H1 (cell line): ENCODE results near the gene FOXN1. TPM values are rescaled to one million over a fixed set of nuclear protein-coding genes. Genes with fewer than 3 reads are reported as not detected.

ENCODE experiments used
- CTCF ChIA-PET: fragments of 300-600 bp; sonication (Branson Sonifier 250); formaldehyde crosslinking; loops from one replicate; lab custom pipeline; 2021; ENCODE audit not compliant: partially characterized antibody; lab: Charles Lee
- POLR2A ChIA-PET: fragments of 300-600 bp; sonication (Branson Sonifier 250); formaldehyde crosslinking; loops from one replicate; lab custom pipeline; 2021; ENCODE audit warnings: inconsistent platforms; ENCODE audit not compliant: partially characterized antibody; lab: Charles Lee
- DNase-seq, 2 experiments: peaks; one replicate each; pipeline versions ENCODE4 v3.0.0 to v3.0.0-alpha.2; 2010 to 2022; ENCODE audit warnings: low spot score in 2 of 2, low read depth in 1 of 2, mixed read lengths in 1 of 2
- FAIRE-seq: peaks from 2 replicates; lab custom pipeline; 2011; peaks lifted over from hg19 to GRCh38; lab: Jason Lieb, UNC
- H2AFZ ChIP-seq: 2 replicates; pipeline ENCODE4 v1.8.1; 2012; ENCODE audit warnings: low read length, inconsistent platforms
- H2AK5ac ChIP-seq: 2 replicates; pipeline ENCODE4 v1.6.1; 2013; ENCODE audit warnings: low read depth, low read length
- H2BK120ac ChIP-seq: replicated peaks from 2 replicates; pipeline ENCODE3; 2013; ENCODE audit warnings: low read depth, low read length, inconsistent platforms
- H2BK12ac ChIP-seq: 2 replicates; pipeline ENCODE4 v1.6.1; 2013; ENCODE audit warnings: low read depth, low read length
- H2BK15ac ChIP-seq: 2 replicates; pipeline ENCODE4 v1.6.1; 2013; ENCODE audit warnings: low read length
- H2BK20ac ChIP-seq: 2 replicates; pipeline ENCODE4 v1.6.1; 2013; ENCODE audit warnings: low read length
- H2BK5ac ChIP-seq: 2 replicates; pipeline ENCODE4 v1.6.1; 2013; ENCODE audit warnings: low read depth, low read length
- H3K14ac ChIP-seq: 2 replicates; pipeline ENCODE4 v1.6.1; 2013; ENCODE audit warnings: inconsistent platforms; ENCODE audit not compliant: insufficient read length
- H3K18ac ChIP-seq: 2 replicates; pipeline ENCODE4 v1.6.1; 2013; ENCODE audit warnings: low read length; ENCODE audit errors: extremely low read depth
- H3K23ac ChIP-seq: 2 replicates; pipeline ENCODE4 v1.6.1; 2013; ENCODE audit warnings: inconsistent platforms; ENCODE audit not compliant: insufficient read length
- H3K23me2 ChIP-seq: 2 replicates; pipeline ENCODE4 v1.6.1; 2013; ENCODE audit warnings: low read depth, low read length
- H3K27ac ChIP-seq: 2 replicates; pipeline ENCODE4 v1.6.1; 2011; ENCODE audit warnings: low read depth, low read length, inconsistent platforms
- H3K27me3 ChIP-seq, 4 experiments: replicated peaks in 1 of 4; 1 replicate in 1 of 4; 2 replicates in 3 of 4; pipeline versions ENCODE4 v1.6.1 to v1.8.1; 2011 to 2013; ENCODE audit warnings: low read length in 3 of 4, mild to moderate bottlenecking in 3 of 4, inconsistent platforms in 2 of 4, mixed read lengths in 2 of 4, moderate library complexity in 1 of 4; ENCODE audit not compliant: control insufficient read depth in 3 of 4, insufficient read depth in 3 of 4; ENCODE audit errors: extremely low read depth in 1 of 4
- H3K36me3 ChIP-seq, 4 experiments: 2 replicates each; pipeline versions ENCODE4 v1.6.1 to v1.8.1; 2011 to 2013; ENCODE audit warnings: mild to moderate bottlenecking in 4 of 4, low read length in 3 of 4, moderate library complexity in 2 of 4, control low read depth in 1 of 4, inconsistent platforms in 1 of 4; ENCODE audit not compliant: insufficient read depth in 4 of 4, control insufficient read depth in 2 of 4
- H3K4ac ChIP-seq: replicated peaks from 2 replicates; pipeline ENCODE3; 2013; ENCODE audit warnings: low read length, low read depth, mixed read lengths, inconsistent platforms; ENCODE audit not compliant: insufficient read length
- H3K4me1 ChIP-seq, 4 experiments: replicated peaks in 1 of 4; 1 replicate in 1 of 4; 2 replicates in 3 of 4; pipeline versions ENCODE4 v1.6.1 to v1.8.1; 2011 to 2013; ENCODE audit warnings: low read length in 3 of 4, inconsistent platforms in 2 of 4, mixed read lengths in 1 of 4; ENCODE audit not compliant: insufficient read depth in 4 of 4, control insufficient read depth in 3 of 4
- H3K4me2 ChIP-seq, 2 experiments: 2 replicates each; pipeline versions ENCODE4 v1.6.1 to v1.8.1; 2011 to 2013; ENCODE audit warnings: low read depth in 2 of 2, low read length in 2 of 2, control low read depth in 1 of 2, inconsistent platforms in 1 of 2, mild to moderate bottlenecking in 1 of 2; ENCODE audit not compliant: insufficient read depth in 1 of 2
- H3K4me3 ChIP-seq, 4 experiments: fragments of 200-600, 300-600 bp in 1 of 4; sonication (generic), shearing (Covaris generic), sonication (Bioruptor Twin) in 1 of 4; 2 replicates each; pipeline versions ENCODE4 v1.5.1 to v1.8.1; 2011 to 2016; ENCODE audit warnings: low read length in 4 of 4, low read depth in 3 of 4, control low read depth in 2 of 4, inconsistent platforms in 2 of 4, mild to moderate bottlenecking in 2 of 4, mixed read lengths in 1 of 4, moderate library complexity in 1 of 4; ENCODE audit not compliant: insufficient read depth in 2 of 4; ENCODE audit errors: extremely low read depth in 1 of 4
- H3K56ac ChIP-seq: replicated peaks from 2 replicates; pipeline ENCODE3; 2013; ENCODE audit warnings: low read depth, mild to moderate bottlenecking, mixed read lengths, low read length, inconsistent platforms; ENCODE audit not compliant: insufficient read length
- H3K79me1 ChIP-seq: 2 replicates; pipeline ENCODE4 v1.6.1; 2013; ENCODE audit warnings: low read depth, low read length, control low read depth
- H3K79me2 ChIP-seq, 2 experiments: 2 replicates each; pipeline versions ENCODE4 v1.6.1 to v1.8.1; 2012 to 2013; ENCODE audit warnings: low read length in 2 of 2, mild to moderate bottlenecking in 2 of 2, inconsistent platforms in 1 of 2; ENCODE audit not compliant: insufficient read depth in 2 of 2, control insufficient read depth in 1 of 2
- H3K9ac ChIP-seq, 4 experiments: replicated peaks in 1 of 4; 1 replicate in 1 of 4; 2 replicates in 3 of 4; pipeline versions ENCODE4 v1.6.1 to v1.8.1; 2011 to 2013; ENCODE audit warnings: low read depth in 3 of 4, low read length in 3 of 4, control low read depth in 2 of 4, mild to moderate bottlenecking in 2 of 4, moderate library complexity in 2 of 4, inconsistent platforms in 1 of 4; ENCODE audit errors: extremely low read depth in 1 of 4
- H3K9me3 ChIP-seq, 2 experiments: 2 replicates each; pipeline versions ENCODE4 v1.6.1 to v1.8.1; 2012 to 2013; ENCODE audit warnings: mild to moderate bottlenecking in 2 of 2, moderate library complexity in 2 of 2, control low read depth in 1 of 2, inconsistent platforms in 1 of 2, low read depth in 1 of 2, low read length in 1 of 2, mixed read lengths in 1 of 2; ENCODE audit not compliant: insufficient read depth in 2 of 2
- H4K20me1 ChIP-seq, 2 experiments: replicated peaks in 1 of 2; 2 replicates each; pipeline versions ENCODE3 to v1.8.1; 2011 to 2013; ENCODE audit warnings: inconsistent platforms in 2 of 2, low read length in 2 of 2, mild to moderate bottlenecking in 1 of 2; ENCODE audit not compliant: insufficient read depth in 2 of 2, control insufficient read depth in 1 of 2
- H4K5ac ChIP-seq: 2 replicates; pipeline ENCODE4 v1.6.1; 2013; ENCODE audit warnings: low read length, low read depth, mixed read lengths, inconsistent platforms; ENCODE audit not compliant: insufficient read length
- H4K8ac ChIP-seq: 2 replicates; pipeline ENCODE4 v1.8.0; 2013; ENCODE audit warnings: mild to moderate bottlenecking, moderate library complexity, low read length, inconsistent platforms; ENCODE audit not compliant: insufficient read depth; ENCODE audit errors: extremely low read depth
- H4K91ac ChIP-seq: replicated peaks from 2 replicates; pipeline ENCODE3; 2013; ENCODE audit warnings: low read length, mixed read lengths, inconsistent platforms; ENCODE audit not compliant: insufficient read length
- CREB1 ChIP-seq: IDR thresholded peaks from 2 replicates; pipeline ENCODE4 v1.6.1; 2012; ENCODE audit warnings: inconsistent platforms
- EGR1 ChIP-seq: IDR thresholded peaks from 2 replicates; pipeline ENCODE4 v1.6.1; 2011; ENCODE audit warnings: low read depth, low read length, borderline replicate concordance
- MAFK ChIP-seq: IDR thresholded peaks from 2 replicates; pipeline ENCODE4 v1.6.1; 2012; ENCODE audit warnings: low read depth, mild to moderate bottlenecking, improper control_type of control experiment, low read length
- SIX5 ChIP-seq: IDR thresholded peaks from 2 replicates; pipeline ENCODE4 v1.6.1; 2011; ENCODE audit warnings: mild to moderate bottlenecking, low read depth, low read length
- WGBS, 2 experiments: shearing (Covaris generic) in 1 of 2; methylation state at CpG; one replicate each; pipeline versions ENCODE4 v1.1.6 to v1.1.7; 2013 to 2015; ENCODE audit warnings: low lambda C conversion rate in 2 of 2, mixed read lengths in 2 of 2, inconsistent platforms in 1 of 2, low coverage in 1 of 2, missing lambda C conversion rate in 1 of 2; ENCODE audit not compliant: insufficient replicate concordance in 2 of 2, insufficient coverage in 1 of 2, insufficient read length in 1 of 2; ENCODE audit errors: extremely low coverage in 1 of 2, missing lambda C conversion rate in 1 of 2; 5-methylcytosine and 5-hydroxymethylcytosine counted together
- polyA plus RNA-seq, 7 experiments: library from polyadenylated mRNA; depleted of rRNA in 3 of 7; stranded (reverse) in 5 of 7; unstranded in 2 of 7; fragments of >200 nt in 5 of 7; fragments of 200-250 nt in 2 of 7; gene quantifications; 1 replicate in 5 of 7; 2 replicates in 1 of 7; 4 replicates in 1 of 7; pipeline versions ENCODE4 v1.2.1 to v1.2.3, GENCODE V29; 2011 to 2013; ENCODE audit warnings: missing spikeins in 2 of 7, mixed read lengths in 2 of 7
- total RNA-seq: library from RNA; stranded (reverse); fragmentation: NEBNext Ultra II Directional; extraction: Animal tissue kit (Norgen Biotek cat#: 25700); gene quantifications from 2 replicates; pipeline ENCODE4 v1.2.1, GENCODE V29; 2021

The FOXN1 gene
- total and polyA plus RNA-seq, 2 of the 8 experiments (the other 6 are each of a cell fraction or from before 2014, with no cell fraction given): not detected

DNA sequence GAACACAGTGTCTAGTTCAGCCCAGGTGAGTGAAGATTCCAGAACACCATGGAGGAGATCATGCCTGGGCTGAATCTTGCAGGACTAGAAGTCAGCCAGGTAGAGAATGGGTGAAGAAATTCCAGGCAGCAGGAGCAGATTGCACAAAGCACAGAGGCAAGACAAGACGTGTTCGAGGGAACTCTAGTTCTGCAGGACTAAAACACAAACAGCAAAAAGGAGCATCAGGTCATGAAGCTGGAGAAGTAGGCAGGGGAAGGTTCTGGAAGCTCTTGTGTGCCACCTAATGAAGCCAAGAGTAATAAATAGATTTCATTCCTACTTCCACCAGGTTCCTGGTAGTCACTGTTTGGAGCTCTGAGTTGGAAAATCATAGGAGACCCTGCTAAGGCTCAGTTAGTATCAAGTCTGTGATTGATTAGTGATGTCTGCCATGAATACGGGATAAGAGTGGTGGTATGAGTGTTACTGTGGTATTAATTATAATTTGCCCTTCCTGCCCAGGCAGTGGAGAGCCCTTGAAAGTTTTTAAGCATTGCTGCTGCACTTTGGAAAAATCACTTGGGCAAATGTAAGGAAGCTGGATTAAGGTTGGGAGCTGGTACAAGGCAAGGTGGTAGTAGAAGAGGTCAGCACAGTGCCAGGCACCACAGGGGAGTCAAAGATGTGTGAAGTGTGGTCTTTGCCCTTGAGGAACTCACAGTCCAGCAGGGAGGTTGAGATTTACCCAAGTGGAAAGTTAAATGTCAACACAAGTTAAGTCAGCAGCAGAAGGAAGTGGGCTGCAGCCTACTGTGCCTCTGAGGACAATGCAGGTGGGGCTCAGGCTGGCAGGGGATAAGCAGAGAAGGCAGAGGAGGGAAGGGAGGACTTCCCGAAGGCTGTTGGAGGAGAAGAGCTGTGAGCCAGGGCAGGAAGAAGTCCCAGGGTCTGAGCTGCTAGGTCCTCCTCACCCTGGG, 13.5 kb upstream of the FOXN1 start:
- H3K9me3 ChIP-seq: no peaks in the 10 kb centered on the region
- no peaks in the 10 kb centered on the region for H3K27me3 ChIP-seq
- no peak overlapping the region for H2BK120ac ChIP-seq
- H4K5ac ChIP-seq: no peak overlapping the region
- H3K4me2 ChIP-seq: no peak overlapping the region
- H2AFZ ChIP-seq: no peak overlapping the region
- H3K79me2 ChIP-seq: no peaks in the 10 kb centered on the region
- no peak for FAIRE-seq
- DNase-seq: no peak
- no peak overlapping the region for H2BK12ac ChIP-seq
- no peak overlapping the region for H3K23ac ChIP-seq
- no peak overlapping the region for H4K91ac ChIP-seq
- no peak overlapping the region for H2BK20ac ChIP-seq
- no peak overlapping the region for H4K8ac ChIP-seq
- H3K18ac ChIP-seq: no peak overlapping the region
- no peaks in the 10 kb centered on the region for H3K36me3 ChIP-seq
- ChIA-PET CTCF (interaction anchor here (0.9 to 21.4 kb wide), 10 partner anchors 7 to 78 kb away, joined by 3 to 547 read pairs (median 4); no protein-coding TSS in a partner anchor), POLR2A (interaction anchor here (0.7 to 1.5 kb wide), 3 partner anchors 10 to 78 kb away, joined by 3 to 4 read pairs (median 4); partner anchors contain the start of gene PIGS)
- H2AK5ac ChIP-seq: no peak overlapping the region
- H3K27ac ChIP-seq: no peak overlapping the region
- H3K79me1 ChIP-seq: no peaks in the 10 kb centered on the region
- no peaks in the 10 kb centered on the region for H3K23me2 ChIP-seq
- H2BK5ac ChIP-seq: no peak overlapping the region
- H3K9ac ChIP-seq: no peak overlapping the region
- H3K4me3 ChIP-seq: no peak overlapping the region
- no peaks in the 10 kb centered on the region for H4K20me1 ChIP-seq
- H2BK15ac ChIP-seq: no peak overlapping the region
- H3K4ac ChIP-seq: no peak overlapping the region
- no peak overlapping the region for H3K14ac ChIP-seq
- no peak overlapping the region for H3K56ac ChIP-seq
- WGBS, 2 experiments: 85% methylated on average over 4 of the region's 4 CpGs; no CpG with 5 or more reads in 1 of the 2 experiments
- H3K4me1 ChIP-seq: peaks cover 0 to 5% (median 2%) of the 10 kb centered on the region in 4 experiments; a peak in 5 of 7 replicates
- TF ChIP-seq CREB1 (no peak), EGR1 (no peak), SIX5 (no peak), MAFK (no peak)
